Measurements from ENCODE around the gene GRIN2C. TPM values are rescaled to one million over a fixed set of nuclear protein-coding genes. Genes with fewer than 3 reads are reported as not detected.

GRIN2C gene
- total RNA-seq, 3 donors from 2014 or later, result 0.08 TPM; not detected in 2

DNA sequence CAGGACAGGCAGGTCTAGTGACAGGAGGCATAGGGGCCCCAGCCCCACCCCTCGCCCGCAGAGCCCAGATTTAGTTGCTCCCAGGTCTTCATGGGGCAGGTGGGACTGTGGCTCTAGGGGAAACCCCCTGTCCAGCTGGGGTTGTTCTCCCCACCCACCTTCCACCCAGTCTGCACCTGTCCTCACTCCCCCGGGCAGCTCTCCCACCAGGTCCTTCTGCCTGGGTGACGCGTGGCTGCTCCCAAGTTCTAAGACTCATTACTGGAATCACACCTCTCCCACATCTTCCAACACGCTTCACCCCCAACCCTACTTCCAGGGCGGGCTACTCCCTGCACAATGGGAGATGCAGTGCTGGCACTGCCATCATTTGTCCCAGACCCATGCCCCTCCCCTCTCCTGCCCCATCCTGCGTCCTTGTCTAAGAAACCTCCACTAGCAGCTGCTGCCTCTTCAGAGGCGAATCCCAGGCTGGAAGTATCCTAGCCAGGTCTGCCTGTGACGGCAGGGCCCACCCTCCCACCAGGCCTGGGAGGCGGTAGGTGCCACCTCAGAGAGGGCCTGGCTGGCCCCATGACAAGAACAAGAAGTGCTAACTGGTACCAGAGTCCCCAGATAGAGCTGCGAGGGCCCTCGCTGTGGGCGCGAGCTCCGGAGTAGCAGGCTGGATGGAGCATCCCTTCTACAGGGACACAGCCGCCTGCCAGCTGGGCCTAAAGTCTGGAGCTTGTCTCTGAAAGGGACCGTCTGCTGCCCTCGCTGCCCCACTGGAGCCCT is 22.8 kb downstream of the GRIN2C start:
- Mint-ChIP-seq H3K4me1 (ENCODE audit: low read depth) (peaks cover 12% of the 10 kb centered on the region), H3K27me3 (ENCODE audit: low read depth) (peaks cover 5% of the 10 kb centered on the region), H3K36me3 (ENCODE audit: insufficient read depth) (peaks cover 22% of the 10 kb centered on the region), H3K4me3 (no peak overlapping the region), H3K9me3 (no peaks in the 10 kb centered on the region)
- ATAC-seq (no peak), DNase-seq (no peak)

DNA sequence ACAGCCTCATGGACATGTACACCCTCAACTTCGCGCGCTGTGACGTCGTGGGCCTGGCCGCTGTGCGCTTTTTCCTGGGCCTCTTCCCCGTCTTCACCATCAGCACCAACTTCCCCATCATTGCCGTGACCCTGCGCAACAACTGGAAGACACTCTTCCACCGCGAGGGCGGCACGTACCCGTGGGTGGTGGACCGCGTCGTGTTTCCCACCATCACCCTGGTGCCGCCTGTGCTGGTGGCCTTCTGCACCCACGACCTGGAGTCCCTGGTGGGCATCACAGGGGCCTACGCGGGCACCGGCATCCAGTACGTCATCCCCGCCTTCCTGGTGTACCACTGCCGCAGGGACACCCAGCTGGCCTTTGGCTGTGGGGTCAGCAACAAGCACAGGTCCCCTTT is 23.5 kb downstream of the GRIN2C start:
- peaks cover 10% of the 10 kb centered on the region for H3K4me1 Mint-ChIP-seq (ENCODE audit: low read depth)
- H3K4me3 Mint-ChIP-seq, result no peak overlapping the region
- H3K9me3 Mint-ChIP-seq, result no peaks in the 10 kb centered on the region
- no peak for DNase-seq
- H3K36me3 Mint-ChIP-seq (ENCODE audit: insufficient read depth), result peaks cover 21% of the 10 kb centered on the region
- peaks cover 3% of the 10 kb centered on the region for H3K27me3 Mint-ChIP-seq (ENCODE audit: low read depth)
- ATAC-seq, result no peak

DNA sequence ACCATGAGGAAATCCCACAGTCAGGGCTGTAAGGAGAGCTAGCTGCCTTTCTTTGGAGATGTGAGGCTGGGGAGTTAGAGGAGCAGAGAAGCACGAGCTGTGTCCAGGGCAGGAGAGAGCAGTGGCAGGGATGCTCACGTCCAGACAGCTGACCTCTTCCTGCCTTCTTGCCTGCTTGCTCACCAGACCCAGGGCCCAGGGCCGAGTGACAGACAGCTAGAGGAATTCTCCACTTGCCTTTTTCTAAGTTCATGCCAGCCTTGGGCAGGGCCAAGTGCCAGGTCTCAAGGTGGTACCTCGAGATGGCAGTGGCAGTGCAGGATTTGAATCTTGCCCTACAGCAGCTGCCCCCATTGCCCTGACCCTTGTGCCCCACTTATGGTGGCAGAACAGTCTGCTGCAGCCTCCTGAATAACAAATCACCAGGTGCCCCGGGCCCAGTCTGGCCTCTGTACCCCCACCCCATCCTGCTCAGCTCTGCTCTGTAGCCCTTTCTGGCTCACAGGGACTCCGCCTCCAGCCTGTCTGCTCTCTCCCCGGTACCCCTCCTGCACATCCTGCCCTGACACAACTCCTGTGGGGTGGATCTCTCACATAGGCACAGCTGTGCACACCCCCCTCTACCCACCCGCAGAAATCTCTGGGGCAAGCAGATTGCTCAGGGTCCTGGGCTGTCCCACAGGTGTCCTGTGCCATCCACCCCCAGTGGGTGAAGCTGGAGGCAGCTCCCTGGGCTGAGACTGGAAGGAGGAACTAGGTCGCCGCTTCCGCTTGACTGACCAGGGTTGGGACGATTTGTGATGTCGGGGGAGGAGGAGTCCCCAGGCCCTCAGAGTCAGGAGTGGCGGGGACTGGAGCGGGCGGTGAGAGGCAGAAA is 25.9 kb downstream of the GRIN2C start:
- no peak for ATAC-seq
- Mint-ChIP-seq H3K4me3 (no peak overlapping the region), H3K36me3 (ENCODE audit: insufficient read depth) (peaks cover 24% of the 10 kb centered on the region), H3K4me1 (ENCODE audit: low read depth) (no peaks in the 10 kb centered on the region), H3K9me3 (no peaks in the 10 kb centered on the region), H3K27me3 (ENCODE audit: low read depth) (peaks cover 1% of the 10 kb centered on the region)
- no peak for DNase-seq

DNA sequence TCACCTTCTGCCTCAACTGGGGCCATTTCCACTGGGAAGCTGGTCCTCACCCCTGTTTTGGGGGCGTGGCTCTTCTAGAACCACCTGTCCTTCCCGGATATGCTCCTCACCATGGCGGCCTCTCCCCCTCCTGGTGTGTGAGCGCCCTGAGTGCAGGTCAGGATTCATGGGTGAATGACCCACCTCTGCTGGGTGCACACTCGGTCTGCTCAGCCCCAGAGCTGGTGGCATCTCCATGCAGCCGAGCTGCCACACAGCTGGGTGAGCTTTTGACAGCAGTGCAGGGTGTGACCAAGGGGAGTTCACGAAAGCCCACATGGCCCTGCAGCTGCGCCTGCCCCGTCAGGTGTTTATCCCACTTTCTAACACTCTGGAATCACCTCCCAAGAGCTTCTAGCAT is 27.3 kb downstream of the GRIN2C start:
- Mint-ChIP-seq H3K9me3 (no peaks in the 10 kb centered on the region), H3K27me3 (ENCODE audit: low read depth) (peaks cover 1% of the 10 kb centered on the region), H3K36me3 (ENCODE audit: insufficient read depth) (peaks cover 18% of the 10 kb centered on the region), H3K4me1 (ENCODE audit: low read depth) (no peaks in the 10 kb centered on the region), H3K4me3 (no peak overlapping the region)
- ATAC-seq (no peak), DNase-seq (no peak)

DNA sequence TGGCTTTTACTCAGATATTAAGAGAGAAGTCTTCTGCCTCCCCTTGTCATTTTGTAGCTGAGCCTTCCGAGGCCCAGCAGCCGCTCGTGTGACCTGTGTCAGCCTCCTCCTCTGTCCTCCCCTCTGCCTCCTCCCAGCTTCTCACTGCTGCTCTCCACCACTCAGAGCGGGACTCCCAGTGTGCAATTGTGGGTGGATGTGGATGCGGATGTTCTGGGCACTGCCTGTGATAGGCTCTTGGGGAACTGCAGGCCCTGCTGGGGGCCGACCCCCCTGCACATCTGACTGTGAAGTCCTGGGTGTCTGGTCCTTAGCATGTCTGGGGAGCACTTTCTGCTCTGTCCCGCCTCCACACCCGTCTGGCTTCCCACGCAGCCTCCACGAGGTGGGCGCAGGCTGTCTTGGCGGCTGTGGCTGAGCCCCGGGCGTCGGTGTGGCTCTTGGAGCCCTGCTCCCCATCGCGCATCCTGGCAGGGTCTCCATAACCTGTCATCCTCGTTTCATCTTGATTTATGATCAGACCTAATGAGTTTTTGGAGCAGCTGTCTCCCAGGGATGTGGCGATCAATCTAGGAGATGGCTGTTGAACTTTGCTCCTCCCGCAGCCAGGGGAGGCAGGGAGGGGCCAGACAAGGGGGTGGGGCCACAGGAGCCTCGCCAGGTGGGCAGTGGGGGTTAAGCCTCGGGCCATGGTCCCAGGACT is 28.1 kb downstream of the GRIN2C start:
- Mint-ChIP-seq H3K4me1 (ENCODE audit: low read depth) (no peaks in the 10 kb centered on the region), H3K36me3 (ENCODE audit: insufficient read depth) (peaks cover 14% of the 10 kb centered on the region)
- no peak for ATAC-seq

DNA sequence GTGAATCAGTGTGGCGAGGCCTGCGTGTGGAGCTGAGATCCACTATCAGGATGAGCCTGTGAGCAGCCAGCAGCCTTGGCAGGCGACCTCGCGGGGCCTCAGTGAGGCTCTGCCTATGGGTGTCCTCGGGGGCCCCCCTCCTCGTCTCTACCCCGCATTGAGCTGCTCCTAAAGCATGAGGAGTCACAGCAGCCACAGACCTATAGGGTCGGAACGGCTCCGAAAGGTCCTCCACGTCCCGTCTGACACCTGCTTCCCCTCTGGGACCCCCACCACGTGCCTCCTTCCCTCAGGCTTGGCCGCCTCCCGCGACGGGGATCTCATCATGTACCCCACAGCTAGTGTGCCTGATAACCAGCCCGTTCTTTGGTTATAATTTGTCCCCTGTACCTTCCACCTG is 28.8 kb downstream of the GRIN2C start:
- Mint-ChIP-seq H3K9me3 (no peaks in the 10 kb centered on the region), H3K4me1 (ENCODE audit: low read depth) (no peaks in the 10 kb centered on the region), H3K36me3 (ENCODE audit: insufficient read depth) (peaks cover 7% of the 10 kb centered on the region), H3K27me3 (ENCODE audit: low read depth) (no peaks in the 10 kb centered on the region), H3K4me3 (no peak overlapping the region)
- DNase-seq (no peak), ATAC-seq (no peak)

More for the DNA sequence above, 28.1 kb downstream of the GRIN2C start:
- Mint-ChIP-seq H3K9me3 (no peaks in the 10 kb centered on the region), H3K27me3 (ENCODE audit: low read depth) (peaks cover 1% of the 10 kb centered on the region), H3K4me3 (no peak overlapping the region)
- DNase-seq, result no peak

DNA sequence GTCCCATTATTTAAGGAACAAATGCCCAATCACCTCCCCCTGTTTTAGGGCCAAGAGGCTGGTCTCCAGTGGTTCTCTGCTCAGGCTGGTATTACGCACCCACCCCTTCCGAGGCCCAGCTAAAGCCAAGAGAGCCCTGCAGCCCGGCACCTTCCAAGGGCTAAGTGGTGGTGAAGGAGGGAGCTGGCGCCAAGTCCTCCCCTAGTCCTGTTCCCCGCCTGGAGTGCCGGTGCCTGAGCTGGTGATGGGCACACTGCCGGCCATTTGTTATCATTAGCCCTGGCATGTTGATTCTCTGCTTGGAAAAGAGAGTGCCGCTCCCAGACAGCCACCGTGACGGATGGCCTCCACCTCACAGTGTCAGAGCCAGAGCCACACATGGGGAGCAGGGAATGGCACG is 31.9 kb downstream of the GRIN2C start:
- H3K27me3 Mint-ChIP-seq (ENCODE audit: low read depth), result no peaks in the 10 kb centered on the region
- no peak overlapping the region for H3K4me3 Mint-ChIP-seq
- H3K36me3 Mint-ChIP-seq (ENCODE audit: insufficient read depth), result peaks cover 7% of the 10 kb centered on the region
- no peaks in the 10 kb centered on the region for H3K9me3 Mint-ChIP-seq
- DNase-seq (no peak), ATAC-seq (no peak)
- no peaks in the 10 kb centered on the region for H3K4me1 Mint-ChIP-seq (ENCODE audit: low read depth)

DNA sequence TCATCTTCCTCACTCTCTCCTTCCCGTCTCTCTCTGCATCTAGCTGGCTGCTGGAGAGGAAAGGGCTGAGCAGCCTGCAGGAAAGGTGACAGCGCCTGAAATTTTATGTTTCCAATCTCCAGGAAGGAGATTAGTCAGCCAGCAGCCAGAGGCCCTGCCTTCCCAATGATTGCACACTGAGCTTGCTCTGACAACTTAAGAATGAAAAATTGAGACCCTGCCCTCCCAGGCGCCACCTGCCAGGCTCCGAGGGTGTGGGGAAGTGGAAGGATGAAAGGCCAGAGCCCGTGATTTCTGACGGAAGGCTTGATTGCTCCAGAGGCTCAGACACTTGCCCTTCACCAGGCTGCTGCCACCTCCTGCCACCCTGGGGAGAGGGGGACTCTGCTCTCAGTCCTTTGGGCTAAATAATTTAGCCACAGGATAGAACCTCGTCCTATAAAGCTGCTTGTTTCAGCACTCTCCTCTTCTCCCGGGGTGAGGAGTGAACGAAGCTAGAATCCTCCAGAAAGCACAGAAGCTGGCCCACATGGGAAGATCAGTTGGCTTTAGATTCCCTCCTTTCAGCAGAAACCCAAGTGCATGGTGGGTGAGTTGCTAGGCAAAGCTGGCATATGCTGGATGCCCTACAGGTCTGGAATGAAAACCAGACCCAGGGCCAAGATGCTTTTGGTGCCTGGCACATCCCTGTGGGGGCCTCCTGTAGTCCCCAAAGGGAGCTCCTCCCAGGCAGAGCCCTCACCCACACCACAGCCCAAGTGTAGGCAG is 33.5 kb downstream of the GRIN2C start:
- H3K9me3 Mint-ChIP-seq, result no peaks in the 10 kb centered on the region
- H3K4me3 Mint-ChIP-seq, result no peak overlapping the region
- H3K27me3 Mint-ChIP-seq (ENCODE audit: low read depth), result no peaks in the 10 kb centered on the region
- ATAC-seq, result no peak
- no peaks in the 10 kb centered on the region for H3K4me1 Mint-ChIP-seq (ENCODE audit: low read depth)
- DNase-seq, result no peak
- peaks cover 6% of the 10 kb centered on the region for H3K36me3 Mint-ChIP-seq (ENCODE audit: insufficient read depth)

DNA sequence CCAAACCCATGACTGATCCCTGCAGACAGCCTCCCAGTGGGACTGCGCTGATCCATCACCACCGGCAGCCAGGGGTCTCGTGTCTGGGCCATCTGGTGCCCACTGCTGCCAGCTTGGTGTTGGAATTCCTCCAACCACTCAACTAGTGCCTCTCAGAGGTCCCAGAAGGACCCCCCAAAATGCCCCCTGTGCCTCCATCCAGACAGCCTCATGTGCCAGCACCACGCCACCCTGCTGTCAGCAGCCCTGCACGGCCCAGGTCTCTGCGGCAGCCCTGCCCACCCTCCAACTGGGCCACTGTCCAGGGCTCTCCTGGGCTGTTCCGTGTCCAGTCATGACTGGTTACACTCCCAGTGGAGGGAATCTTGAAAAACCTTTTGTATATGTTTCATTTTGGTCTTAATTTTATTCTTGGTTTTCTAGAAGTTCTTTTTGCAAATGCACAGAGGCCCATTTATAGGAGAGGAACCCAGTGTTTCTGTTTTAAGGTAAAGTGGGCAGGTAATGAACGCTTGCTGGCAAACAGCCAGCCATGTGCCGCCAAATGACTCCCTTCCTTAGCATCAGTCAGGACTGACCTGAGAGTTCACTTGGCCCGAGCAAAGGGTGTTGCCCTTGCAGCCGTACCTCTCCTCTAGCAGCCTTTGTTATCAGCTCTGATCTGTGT is 34.6 kb downstream of the GRIN2C start:
- Mint-ChIP-seq H3K9me3 (no peaks in the 10 kb centered on the region), H3K27me3 (ENCODE audit: low read depth) (no peaks in the 10 kb centered on the region), H3K4me3 (no peak overlapping the region), H3K36me3 (ENCODE audit: insufficient read depth) (peaks cover 6% of the 10 kb centered on the region), H3K4me1 (ENCODE audit: low read depth) (no peaks in the 10 kb centered on the region)
- no peak for DNase-seq
- ATAC-seq, result no peak

DNA sequence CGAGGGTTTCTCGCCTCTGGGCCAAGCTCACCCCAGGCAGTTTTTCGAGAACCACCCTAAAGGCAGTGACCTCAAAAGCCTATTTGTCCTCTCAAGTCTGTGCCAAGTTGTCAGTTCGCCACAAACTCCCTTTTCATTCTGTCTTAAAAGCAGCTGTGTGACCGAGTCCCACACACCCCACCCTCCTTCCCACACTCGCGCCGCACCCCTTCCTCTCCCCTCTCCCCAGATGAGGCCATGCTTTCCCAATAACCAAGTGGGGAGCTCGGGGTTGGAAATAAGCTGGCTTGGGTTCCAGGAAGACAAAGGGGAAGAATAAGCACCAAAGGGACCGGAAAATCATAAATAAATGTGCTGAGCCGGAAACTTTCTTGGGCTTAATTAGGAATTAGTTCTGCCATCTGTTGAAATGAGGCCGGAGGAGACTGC is 36.7 kb downstream of the GRIN2C start:
- Mint-ChIP-seq H3K4me3 (no peak overlapping the region), H3K9me3 (no peaks in the 10 kb centered on the region), H3K36me3 (ENCODE audit: insufficient read depth) (peaks cover 14% of the 10 kb centered on the region), H3K27me3 (ENCODE audit: low read depth) (no peaks in the 10 kb centered on the region), H3K4me1 (ENCODE audit: low read depth) (no peaks in the 10 kb centered on the region)
- DNase-seq, result no peak
- no peak for ATAC-seq

DNA sequence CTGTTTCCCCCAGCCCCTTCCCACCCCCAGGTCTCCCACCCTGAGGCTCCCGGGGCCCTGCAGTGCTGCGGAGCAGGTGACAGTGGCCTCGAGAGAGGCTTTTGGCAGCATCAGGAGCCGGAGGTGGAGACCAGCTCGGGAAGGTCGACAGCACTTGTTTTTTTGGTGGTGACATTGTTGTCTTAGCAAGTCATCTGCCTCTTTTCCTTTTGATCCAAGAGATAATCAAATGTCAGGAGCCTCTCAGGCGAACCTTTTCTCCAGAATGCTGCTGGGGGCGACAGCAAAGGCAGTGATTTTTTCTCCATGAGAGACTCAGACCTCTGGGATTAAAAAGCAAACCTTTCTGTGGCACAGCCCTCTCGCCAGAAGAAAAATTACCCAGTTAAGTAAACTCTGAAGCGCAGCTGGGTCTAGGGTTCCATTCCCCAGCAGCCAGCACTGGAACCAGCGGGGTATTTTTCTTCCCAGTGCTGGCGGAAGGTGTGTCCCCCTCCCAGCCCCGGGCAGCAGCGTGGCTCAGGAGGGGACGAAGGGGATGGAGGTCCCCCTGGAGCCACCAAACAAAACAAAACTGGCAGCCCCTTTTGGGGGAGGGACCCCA is 37.2 kb downstream of the GRIN2C start:
- DNase-seq (no peak), ATAC-seq (no peak)
- H3K9me3 Mint-ChIP-seq, result no peaks in the 10 kb centered on the region
- H3K27me3 Mint-ChIP-seq (ENCODE audit: low read depth), result no peaks in the 10 kb centered on the region
- no peaks in the 10 kb centered on the region for H3K4me1 Mint-ChIP-seq (ENCODE audit: low read depth)
- H3K36me3 Mint-ChIP-seq (ENCODE audit: insufficient read depth), result peaks cover 14% of the 10 kb centered on the region
- H3K4me3 Mint-ChIP-seq, result no peak overlapping the region

DNA sequence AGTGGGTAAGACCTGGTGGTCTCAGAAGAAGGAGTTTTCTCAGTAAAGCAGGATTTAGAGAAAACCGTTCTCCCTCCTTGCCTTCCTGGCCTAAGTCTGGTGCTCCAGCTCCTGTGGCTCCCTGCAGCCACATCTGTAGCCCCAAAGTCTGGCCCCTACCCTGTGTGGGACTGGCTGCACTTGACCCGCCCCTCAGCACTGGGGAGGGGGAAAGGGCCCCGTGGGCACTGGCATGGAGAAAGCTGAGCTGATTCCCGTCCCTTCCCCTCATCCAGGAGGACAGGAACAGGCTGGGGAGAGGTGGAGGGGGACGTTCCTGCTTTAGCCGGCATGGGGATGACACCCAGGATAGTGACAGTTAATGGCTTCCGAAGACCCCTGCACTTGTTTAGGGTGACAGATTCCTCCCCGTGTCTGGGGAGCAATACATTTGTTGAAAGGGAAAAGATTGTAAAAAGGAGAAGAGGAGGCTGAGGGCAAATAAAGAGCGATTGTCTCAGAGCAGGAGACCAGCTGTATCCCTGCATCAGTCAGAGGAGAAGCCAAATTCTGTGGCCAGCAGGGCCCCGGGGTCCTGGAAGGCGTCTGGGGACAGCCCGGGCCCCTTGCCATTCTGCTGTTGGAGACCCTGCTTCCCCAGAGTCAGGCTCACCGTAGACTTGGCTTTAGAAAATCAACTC is 37.9 kb downstream of the GRIN2C start:
- ATAC-seq, result no peak
- Mint-ChIP-seq H3K9me3 (no peaks in the 10 kb centered on the region), H3K36me3 (ENCODE audit: insufficient read depth) (peaks cover 17% of the 10 kb centered on the region), H3K27me3 (ENCODE audit: low read depth) (no peaks in the 10 kb centered on the region), H3K4me3 (no peak overlapping the region), H3K4me1 (ENCODE audit: low read depth) (no peaks in the 10 kb centered on the region)
- DNase-seq, result no peak

All from activated T-cell treated with anti-CD3 and anti-CD28 coated beads, Interleukin-2, amount 50 U/mL, for 4 hours (primary cell).